ENCODE data around the gene LAMB1. TPM values are rescaled to one million over a fixed set of nuclear protein-coding genes. Genes with fewer than 3 reads are reported as not detected.

LAMB1 gene
- total and polyA plus RNA-seq, 2 of the 13 experiments (the other 11 are each of a cell fraction or from before 2014, with no cell fraction given), result 109 to 124 TPM

DNA sequence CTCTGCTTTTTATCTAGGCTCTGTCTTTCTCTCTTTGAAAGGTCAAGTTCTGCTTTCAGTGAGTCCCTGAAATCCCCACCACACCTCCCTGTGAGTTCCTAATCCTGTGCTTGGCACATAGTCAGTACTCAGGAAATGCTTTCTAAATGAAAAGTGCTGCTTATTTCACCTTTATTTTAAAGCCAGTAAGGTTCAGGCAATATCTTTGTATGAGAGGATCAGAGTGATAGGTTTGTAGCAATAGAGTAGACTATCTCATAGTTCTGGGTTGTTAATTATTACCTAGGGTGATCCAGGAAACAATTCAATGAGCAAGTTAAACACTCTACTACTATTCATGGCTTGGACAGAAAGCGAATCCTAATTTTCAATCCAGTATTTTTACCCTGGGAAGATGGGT is 7.4 kb upstream of the LAMB1 start (continued):
- TF ChIP-seq, protein P1, sequence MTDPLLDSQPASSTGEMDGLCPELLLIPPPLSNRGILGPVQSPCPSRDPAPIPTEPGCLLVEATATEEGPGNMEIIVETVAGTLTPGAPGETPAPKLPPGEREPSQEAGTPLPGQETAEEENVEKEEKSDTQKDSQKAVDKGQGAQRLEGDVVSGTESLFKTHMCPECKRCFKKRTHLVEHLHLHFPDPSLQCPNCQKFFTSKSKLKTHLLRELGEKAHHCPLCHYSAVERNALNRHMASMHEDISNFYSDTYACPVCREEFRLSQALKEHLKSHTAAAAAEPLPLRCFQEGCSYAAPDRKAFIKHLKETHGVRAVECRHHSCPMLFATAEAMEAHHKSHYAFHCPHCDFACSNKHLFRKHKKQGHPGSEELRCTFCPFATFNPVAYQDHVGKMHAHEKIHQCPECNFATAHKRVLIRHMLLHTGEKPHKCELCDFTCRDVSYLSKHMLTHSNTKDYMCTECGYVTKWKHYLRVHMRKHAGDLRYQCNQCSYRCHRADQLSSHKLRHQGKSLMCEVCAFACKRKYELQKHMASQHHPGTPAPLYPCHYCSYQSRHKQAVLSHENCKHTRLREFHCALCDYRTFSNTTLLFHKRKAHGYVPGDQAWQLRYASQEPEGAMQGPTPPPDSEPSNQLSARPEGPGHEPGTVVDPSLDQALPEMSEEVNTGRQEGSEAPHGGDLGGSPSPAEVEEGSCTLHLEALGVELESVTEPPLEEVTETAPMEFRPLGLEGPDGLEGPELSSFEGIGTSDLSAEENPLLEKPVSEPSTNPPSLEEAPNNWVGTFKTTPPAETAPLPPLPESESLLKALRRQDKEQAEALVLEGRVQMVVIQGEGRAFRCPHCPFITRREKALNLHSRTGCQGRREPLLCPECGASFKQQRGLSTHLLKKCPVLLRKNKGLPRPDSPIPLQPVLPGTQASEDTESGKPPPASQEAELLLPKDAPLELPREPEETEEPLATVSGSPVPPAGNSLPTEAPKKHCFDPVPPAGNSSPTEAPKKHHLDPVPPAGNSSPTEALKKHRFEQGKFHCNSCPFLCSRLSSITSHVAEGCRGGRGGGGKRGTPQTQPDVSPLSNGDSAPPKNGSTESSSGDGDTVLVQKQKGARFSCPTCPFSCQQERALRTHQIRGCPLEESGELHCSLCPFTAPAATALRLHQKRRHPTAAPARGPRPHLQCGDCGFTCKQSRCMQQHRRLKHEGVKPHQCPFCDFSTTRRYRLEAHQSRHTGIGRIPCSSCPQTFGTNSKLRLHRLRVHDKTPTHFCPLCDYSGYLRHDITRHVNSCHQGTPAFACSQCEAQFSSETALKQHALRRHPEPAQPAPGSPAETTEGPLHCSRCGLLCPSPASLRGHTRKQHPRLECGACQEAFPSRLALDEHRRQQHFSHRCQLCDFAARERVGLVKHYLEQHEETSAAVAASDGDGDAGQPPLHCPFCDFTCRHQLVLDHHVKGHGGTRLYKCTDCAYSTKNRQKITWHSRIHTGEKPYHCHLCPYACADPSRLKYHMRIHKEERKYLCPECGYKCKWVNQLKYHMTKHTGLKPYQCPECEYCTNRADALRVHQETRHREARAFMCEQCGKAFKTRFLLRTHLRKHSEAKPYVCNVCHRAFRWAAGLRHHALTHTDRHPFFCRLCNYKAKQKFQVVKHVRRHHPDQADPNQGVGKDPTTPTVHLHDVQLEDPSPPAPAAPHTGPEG (CRISPR knock-in tag; IDR thresholded peaks at IDR 0.05), result no peak
- no peak for TF ChIP-seq ZNF607 (CRISPR knock-in tag; IDR thresholded peaks at IDR 0.05; ENCODE audit: borderline replicate concordance)
- no peak for TF ChIP-seq SOX13 (IDR thresholded peaks at IDR 0.05)
- TF ChIP-seq SOX13 (CRISPR knock-in tag; conservative IDR thresholded peaks at IDR 0.05 in 1 of 2, IDR thresholded peaks at IDR 0.05 in 1 of 2), result peak in 1 of 2 experiments; percentile 37; a peak in 1 of 4 replicates
- TF ChIP-seq, protein P2, sequence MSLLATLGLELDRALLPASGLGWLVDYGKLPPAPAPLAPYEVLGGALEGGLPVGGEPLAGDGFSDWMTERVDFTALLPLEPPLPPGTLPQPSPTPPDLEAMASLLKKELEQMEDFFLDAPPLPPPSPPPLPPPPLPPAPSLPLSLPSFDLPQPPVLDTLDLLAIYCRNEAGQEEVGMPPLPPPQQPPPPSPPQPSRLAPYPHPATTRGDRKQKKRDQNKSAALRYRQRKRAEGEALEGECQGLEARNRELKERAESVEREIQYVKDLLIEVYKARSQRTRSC (CRISPR knock-in tag; IDR thresholded peaks at IDR 0.05; ENCODE audit: low read depth), result no peak
- peak; percentile 33; the same call in 1 of the 2 replicates for TF ChIP-seq NCOR1 (IDR thresholded peaks at IDR 0.05; ENCODE audit: borderline replicate concordance, low read length)
- TF ChIP-seq, protein P3, sequence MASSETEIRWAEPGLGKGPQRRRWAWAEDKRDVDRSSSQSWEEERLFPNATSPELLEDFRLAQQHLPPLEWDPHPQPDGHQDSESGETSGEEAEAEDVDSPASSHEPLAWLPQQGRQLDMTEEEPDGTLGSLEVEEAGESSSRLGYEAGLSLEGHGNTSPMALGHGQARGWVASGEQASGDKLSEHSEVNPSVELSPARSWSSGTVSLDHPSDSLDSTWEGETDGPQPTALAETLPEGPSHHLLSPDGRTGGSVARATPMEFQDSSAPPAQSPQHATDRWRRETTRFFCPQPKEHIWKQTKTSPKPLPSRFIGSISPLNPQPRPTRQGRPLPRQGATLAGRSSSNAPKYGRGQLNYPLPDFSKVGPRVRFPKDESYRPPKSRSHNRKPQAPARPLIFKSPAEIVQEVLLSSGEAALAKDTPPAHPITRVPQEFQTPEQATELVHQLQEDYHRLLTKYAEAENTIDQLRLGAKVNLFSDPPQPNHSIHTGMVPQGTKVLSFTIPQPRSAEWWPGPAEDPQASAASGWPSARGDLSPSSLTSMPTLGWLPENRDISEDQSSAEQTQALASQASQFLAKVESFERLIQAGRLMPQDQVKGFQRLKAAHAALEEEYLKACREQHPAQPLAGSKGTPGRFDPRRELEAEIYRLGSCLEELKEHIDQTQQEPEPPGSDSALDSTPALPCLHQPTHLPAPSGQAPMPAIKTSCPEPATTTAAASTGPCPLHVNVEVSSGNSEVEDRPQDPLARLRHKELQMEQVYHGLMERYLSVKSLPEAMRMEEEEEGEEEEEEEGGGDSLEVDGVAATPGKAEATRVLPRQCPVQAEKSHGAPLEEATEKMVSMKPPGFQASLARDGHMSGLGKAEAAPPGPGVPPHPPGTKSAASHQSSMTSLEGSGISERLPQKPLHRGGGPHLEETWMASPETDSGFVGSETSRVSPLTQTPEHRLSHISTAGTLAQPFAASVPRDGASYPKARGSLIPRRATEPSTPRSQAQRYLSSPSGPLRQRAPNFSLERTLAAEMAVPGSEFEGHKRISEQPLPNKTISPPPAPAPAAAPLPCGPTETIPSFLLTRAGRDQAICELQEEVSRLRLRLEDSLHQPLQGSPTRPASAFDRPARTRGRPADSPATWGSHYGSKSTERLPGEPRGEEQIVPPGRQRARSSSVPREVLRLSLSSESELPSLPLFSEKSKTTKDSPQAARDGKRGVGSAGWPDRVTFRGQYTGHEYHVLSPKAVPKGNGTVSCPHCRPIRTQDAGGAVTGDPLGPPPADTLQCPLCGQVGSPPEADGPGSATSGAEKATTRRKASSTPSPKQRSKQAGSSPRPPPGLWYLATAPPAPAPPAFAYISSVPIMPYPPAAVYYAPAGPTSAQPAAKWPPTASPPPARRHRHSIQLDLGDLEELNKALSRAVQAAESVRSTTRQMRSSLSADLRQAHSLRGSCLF (CRISPR knock-in tag; IDR thresholded peaks at IDR 0.05; ENCODE audit: borderline replicate concordance), result no peak
- no peak for TF ChIP-seq HNRNPH1 (optimal IDR thresholded peaks at IDR 0.05; ENCODE audit: low read depth, low read length)
- TF ChIP-seq PHF20 (CRISPR knock-in tag; IDR thresholded peaks at IDR 0.05), result no peak
- TF ChIP-seq HMG20A (CRISPR knock-in tag; IDR thresholded peaks at IDR 0.05; ENCODE audit: borderline replicate concordance), result peak; percentile 39; the same call in 1 of the 2 replicates
- no peak for TF ChIP-seq CBX1 (IDR thresholded peaks at IDR 0.05; ENCODE audit: low read depth)
- 0 out of 2 replicates have a peak, but pooled peaks have one; percentile 22 for TF ChIP-seq ZFX (CRISPR knock-in tag; IDR thresholded peaks at IDR 0.05; ENCODE audit: low read depth)
- TF ChIP-seq NCOA5 (CRISPR knock-in tag; IDR thresholded peaks at IDR 0.05), result no peak
- TF ChIP-seq HIVEP1 (CRISPR knock-in tag; IDR thresholded peaks at IDR 0.05), result no peak
- TF ChIP-seq, protein P4, sequence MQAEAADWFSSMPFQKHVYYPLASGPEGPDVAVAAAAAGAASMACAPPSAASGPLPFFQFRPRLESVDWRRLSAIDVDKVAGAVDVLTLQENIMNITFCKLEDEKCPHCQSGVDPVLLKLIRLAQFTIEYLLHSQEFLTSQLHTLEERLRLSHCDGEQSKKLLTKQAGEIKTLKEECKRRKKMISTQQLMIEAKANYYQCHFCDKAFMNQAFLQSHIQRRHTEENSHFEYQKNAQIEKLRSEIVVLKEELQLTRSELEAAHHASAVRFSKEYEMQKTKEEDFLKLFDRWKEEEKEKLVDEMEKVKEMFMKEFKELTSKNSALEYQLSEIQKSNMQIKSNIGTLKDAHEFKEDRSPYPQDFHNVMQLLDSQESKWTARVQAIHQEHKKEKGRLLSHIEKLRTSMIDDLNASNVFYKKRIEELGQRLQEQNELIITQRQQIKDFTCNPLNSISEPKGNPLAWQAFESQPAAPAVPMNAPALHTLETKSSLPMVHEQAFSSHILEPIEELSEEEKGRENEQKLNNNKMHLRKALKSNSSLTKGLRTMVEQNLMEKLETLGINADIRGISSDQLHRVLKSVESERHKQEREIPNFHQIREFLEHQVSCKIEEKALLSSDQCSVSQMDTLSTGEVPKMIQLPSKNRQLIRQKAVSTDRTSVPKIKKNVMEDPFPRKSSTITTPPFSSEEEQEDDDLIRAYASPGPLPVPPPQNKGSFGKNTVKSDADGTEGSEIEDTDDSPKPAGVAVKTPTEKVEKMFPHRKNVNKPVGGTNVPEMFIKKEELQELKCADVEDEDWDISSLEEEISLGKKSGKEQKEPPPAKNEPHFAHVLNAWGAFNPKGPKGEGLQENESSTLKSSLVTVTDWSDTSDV (CRISPR knock-in tag; IDR thresholded peaks at IDR 0.05), result no peak

All from HepG2 (cell line).